ENCODE data around the gene CD58. TPM values are rescaled to one million over a fixed set of nuclear protein-coding genes. Genes with fewer than 3 reads are reported as not detected.

CD58 gene
- total RNA-seq, 1 donor from 2014 or later = 40.6 TPM

DNA sequence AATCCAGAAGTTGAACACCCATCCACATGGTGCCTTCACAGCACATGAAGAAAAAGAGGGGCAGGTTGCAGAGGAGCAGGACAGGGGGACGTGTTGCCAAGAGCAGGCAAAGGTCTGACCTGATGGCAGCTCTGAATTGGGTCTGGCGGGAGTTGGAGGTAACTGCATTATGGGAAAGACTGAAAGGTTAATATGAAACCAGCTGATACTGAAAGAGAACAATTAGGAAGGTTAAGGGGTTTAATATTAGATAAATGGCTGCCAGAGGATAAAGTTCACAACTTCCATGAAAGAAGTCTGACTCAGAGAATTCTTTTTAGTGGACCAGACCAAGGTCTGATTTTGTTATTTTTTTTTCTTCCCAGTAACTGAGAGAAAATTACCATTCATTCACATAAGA lies 76.1 kb downstream of the CD58 start:
- no peak overlapping the region for H3K4me3 Mint-ChIP-seq (ENCODE audit: low read depth)
- intact Hi-C loops (cut with micrococcal nuclease) = no loop called here
- H3K36me3 Mint-ChIP-seq (ENCODE audit: low read depth) = peaks cover 4% of the 10 kb centered on the region
- no peak overlapping the region for H3K27ac Mint-ChIP-seq
- peaks cover 21% of the 10 kb centered on the region for H3K4me1 Mint-ChIP-seq (ENCODE audit: low read depth)
- H3K27me3 Mint-ChIP-seq (ENCODE audit: low read depth) = no peaks in the 10 kb centered on the region
- H3K9me3 Mint-ChIP-seq = no peaks in the 10 kb centered on the region
- no peak for DNase-seq (ENCODE audit: low spot score)

- intact Hi-C loops (cut with micrococcal nuclease) = no loop called here
- Mint-ChIP-seq H3K9me3 (no peaks in the 10 kb centered on the region), H3K36me3 (ENCODE audit: low read depth) (peaks cover 4% of the 10 kb centered on the region), H3K27me3 (ENCODE audit: low read depth) (no peaks in the 10 kb centered on the region), H3K4me1 (ENCODE audit: low read depth) (peaks cover 24% of the 10 kb centered on the region), H3K4me3 (ENCODE audit: low read depth) (no peak overlapping the region), H3K27ac (no peak overlapping the region)
- no peak for DNase-seq (ENCODE audit: low spot score)
These were observed 76.5 kb downstream of the CD58 start for GRCh38 chr1:116494353-116494692.

- Mint-ChIP-seq H3K4me3 (ENCODE audit: low read depth) (no peak overlapping the region), H3K9me3 (no peaks in the 10 kb centered on the region), H3K27me3 (ENCODE audit: low read depth) (no peaks in the 10 kb centered on the region), H3K4me1 (ENCODE audit: low read depth) (peaks cover 29% of the 10 kb centered on the region), H3K36me3 (ENCODE audit: low read depth) (peaks cover 4% of the 10 kb centered on the region), H3K27ac (no peak overlapping the region)
- intact Hi-C loops (cut with micrococcal nuclease) = no loop called here
- no peak for DNase-seq (ENCODE audit: low spot score)
These were observed 77.1 kb downstream of the CD58 start for GRCh38 chr1:116493484-116494352.

- H3K4me1 Mint-ChIP-seq (ENCODE audit: low read depth) = peaks cover 29% of the 10 kb centered on the region
- peaks cover 4% of the 10 kb centered on the region for H3K36me3 Mint-ChIP-seq (ENCODE audit: low read depth)
- intact Hi-C loops (cut with micrococcal nuclease) = no loop called here
- no peak overlapping the region for H3K27ac Mint-ChIP-seq
- no peaks in the 10 kb centered on the region for H3K9me3 Mint-ChIP-seq
- H3K4me3 Mint-ChIP-seq (ENCODE audit: low read depth) = no peak overlapping the region
- DNase-seq (ENCODE audit: low spot score) = no peak
- no peaks in the 10 kb centered on the region for H3K27me3 Mint-ChIP-seq (ENCODE audit: low read depth)
These were observed 77.8 kb downstream of the CD58 start for GRCh38 chr1:116493036-116493435.

GRCh38 chr1:116492358-116492811 lies 78.4 kb downstream of the CD58 start:
- peaks cover 4% of the 10 kb centered on the region for H3K36me3 Mint-ChIP-seq (ENCODE audit: low read depth)
- H3K9me3 Mint-ChIP-seq = no peaks in the 10 kb centered on the region
- no peak overlapping the region for H3K27ac Mint-ChIP-seq
- intact Hi-C loops (cut with micrococcal nuclease) = no loop called here
- H3K4me1 Mint-ChIP-seq (ENCODE audit: low read depth) = peaks cover 28% of the 10 kb centered on the region
- H3K4me3 Mint-ChIP-seq (ENCODE audit: low read depth) = no peak overlapping the region
- DNase-seq (ENCODE audit: low spot score) = no peak
- no peaks in the 10 kb centered on the region for H3K27me3 Mint-ChIP-seq (ENCODE audit: low read depth)

GRCh38 chr1:116491700-116492357 lies 79.0 kb downstream of the CD58 start:
- no peaks in the 10 kb centered on the region for H3K9me3 Mint-ChIP-seq
- intact Hi-C loops (cut with micrococcal nuclease) = no loop called here
- DNase-seq (ENCODE audit: low spot score) = no peak

DNA sequence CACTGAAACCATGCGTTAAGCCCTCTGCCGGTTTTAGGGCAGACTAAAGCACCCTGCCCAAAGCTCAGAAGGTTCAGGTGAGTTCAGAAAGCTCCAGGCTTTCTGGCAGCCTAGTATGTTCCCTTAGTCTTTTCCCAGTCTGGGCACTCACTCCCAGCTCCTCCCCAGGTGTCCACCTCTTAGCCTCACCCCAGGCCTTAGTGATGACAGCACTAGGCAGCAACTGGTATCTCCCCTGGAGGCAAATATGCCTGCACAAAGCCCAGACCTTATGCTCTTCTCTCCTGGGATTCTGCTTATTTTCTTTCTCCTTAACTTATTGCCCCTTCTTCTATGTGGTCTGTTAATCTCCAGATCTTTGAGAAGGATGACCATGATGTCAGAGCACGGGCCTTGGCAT lies 80.2 kb downstream of the CD58 start:
- H3K9me3 Mint-ChIP-seq = no peaks in the 10 kb centered on the region
- peaks cover 20% of the 10 kb centered on the region for H3K4me1 Mint-ChIP-seq (ENCODE audit: low read depth)
- no peak for DNase-seq (ENCODE audit: low spot score)
- H3K36me3 Mint-ChIP-seq (ENCODE audit: low read depth) = no peaks in the 10 kb centered on the region
- H3K4me3 Mint-ChIP-seq (ENCODE audit: low read depth) = no peak overlapping the region
- intact Hi-C loops (cut with micrococcal nuclease) = no loop called here
- no peak overlapping the region for H3K27ac Mint-ChIP-seq
- no peaks in the 10 kb centered on the region for H3K27me3 Mint-ChIP-seq (ENCODE audit: low read depth)

More at GRCh38 chr1:116491700-116492357, 79.0 kb downstream of the CD58 start:
- Mint-ChIP-seq H3K27ac (no peak overlapping the region), H3K36me3 (ENCODE audit: low read depth) (peaks cover 3% of the 10 kb centered on the region), H3K4me1 (ENCODE audit: low read depth) (peaks cover 24% of the 10 kb centered on the region), H3K27me3 (ENCODE audit: low read depth) (no peaks in the 10 kb centered on the region), H3K4me3 (ENCODE audit: low read depth) (no peak overlapping the region)

GRCh38 chr1:116489231-116489697 lies 81.6 kb downstream of the CD58 start:
- Mint-ChIP-seq H3K9me3 (no peaks in the 10 kb centered on the region), H3K27me3 (ENCODE audit: low read depth) (no peaks in the 10 kb centered on the region), H3K36me3 (ENCODE audit: low read depth) (no peaks in the 10 kb centered on the region), H3K27ac (no peak overlapping the region), H3K4me3 (ENCODE audit: low read depth) (no peak overlapping the region), H3K4me1 (ENCODE audit: low read depth) (peaks cover 20% of the 10 kb centered on the region)
- no peak for DNase-seq (ENCODE audit: low spot score)
- intact Hi-C loops (cut with micrococcal nuclease) = no loop called here

GRCh38 chr1:116488071-116488470 lies 82.8 kb downstream of the CD58 start:
- DNase-seq (ENCODE audit: low spot score) = no peak
- H3K27me3 Mint-ChIP-seq (ENCODE audit: low read depth) = no peaks in the 10 kb centered on the region
- peaks cover 20% of the 10 kb centered on the region for H3K4me1 Mint-ChIP-seq (ENCODE audit: low read depth)
- intact Hi-C loops (cut with micrococcal nuclease) = no loop called here
- H3K4me3 Mint-ChIP-seq (ENCODE audit: low read depth) = no peak overlapping the region
- H3K36me3 Mint-ChIP-seq (ENCODE audit: low read depth) = no peaks in the 10 kb centered on the region
- no peaks in the 10 kb centered on the region for H3K9me3 Mint-ChIP-seq
- H3K27ac Mint-ChIP-seq = no peak overlapping the region

DNA sequence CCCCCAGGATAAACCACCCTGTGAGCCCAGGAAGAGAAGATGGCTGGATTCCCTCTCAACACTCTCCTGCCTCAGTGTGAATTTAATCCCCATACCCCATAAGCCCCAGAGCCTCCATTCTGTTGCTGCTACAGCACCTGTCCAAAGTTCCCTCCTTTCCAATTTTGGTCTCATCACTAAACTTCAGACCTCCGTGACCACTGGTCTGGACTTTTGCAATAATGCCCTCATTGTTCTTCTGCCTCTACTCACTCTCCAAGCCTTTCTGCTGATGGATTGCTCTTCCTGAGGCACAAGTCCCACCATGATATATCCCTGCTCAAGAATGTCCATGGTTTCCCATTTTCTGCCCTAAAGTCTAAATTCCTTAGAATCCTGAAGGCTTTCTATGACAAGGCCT lies 83.2 kb downstream of the CD58 start:
- intact Hi-C loops (cut with micrococcal nuclease) = no loop called here
- H3K36me3 Mint-ChIP-seq (ENCODE audit: low read depth) = no peaks in the 10 kb centered on the region
- H3K27me3 Mint-ChIP-seq (ENCODE audit: low read depth) = no peaks in the 10 kb centered on the region
- no peak overlapping the region for H3K27ac Mint-ChIP-seq
- H3K4me1 Mint-ChIP-seq (ENCODE audit: low read depth) = peaks cover 18% of the 10 kb centered on the region
- no peak for DNase-seq (ENCODE audit: low spot score)
- H3K4me3 Mint-ChIP-seq (ENCODE audit: low read depth) = no peak overlapping the region
- no peaks in the 10 kb centered on the region for H3K9me3 Mint-ChIP-seq

DNA sequence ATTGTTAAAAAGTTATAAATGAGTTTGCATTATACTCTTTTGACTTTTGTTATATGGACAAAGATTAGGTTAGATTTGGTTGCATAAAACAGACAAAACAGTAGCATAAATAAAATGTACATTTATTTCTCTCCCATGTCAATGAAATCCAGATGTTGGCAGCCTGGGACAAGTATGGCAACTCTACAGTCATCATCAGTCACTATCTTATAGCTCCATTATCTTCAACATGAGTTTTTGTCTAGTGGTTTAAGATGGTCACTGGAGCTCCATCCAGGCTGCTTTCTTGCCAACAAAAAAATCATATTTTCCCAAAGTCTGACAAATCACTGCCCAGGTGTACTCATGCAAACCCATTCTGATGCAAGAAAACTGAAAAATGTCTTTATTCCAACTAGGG lies 83.8 kb downstream of the CD58 start:
- no peaks in the 10 kb centered on the region for H3K9me3 Mint-ChIP-seq
- no peaks in the 10 kb centered on the region for H3K36me3 Mint-ChIP-seq (ENCODE audit: low read depth)

DNA sequence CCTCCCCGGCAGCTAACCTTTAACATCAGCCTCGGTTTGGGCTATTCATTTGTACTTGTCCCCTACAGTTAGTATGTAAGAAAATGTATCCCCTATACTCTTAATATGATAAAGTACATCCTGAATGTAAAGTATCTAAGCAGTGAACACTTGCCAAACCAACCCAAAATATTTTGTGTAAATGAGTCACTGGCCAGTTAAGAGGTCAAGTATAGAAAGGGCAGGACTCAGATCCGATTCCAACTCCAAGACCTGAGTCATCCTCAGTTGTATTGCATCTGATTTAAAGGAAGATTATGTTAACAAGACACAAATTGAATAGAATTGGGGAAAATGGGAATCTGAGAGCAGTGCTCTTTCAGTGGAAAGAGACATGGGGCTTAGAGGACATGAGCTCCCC lies 84.4 kb downstream of the CD58 start:
- H3K27ac Mint-ChIP-seq = no peak overlapping the region
- intact Hi-C loops (cut with micrococcal nuclease) = no loop called here
- H3K9me3 Mint-ChIP-seq = no peaks in the 10 kb centered on the region
- peaks cover 11% of the 10 kb centered on the region for H3K4me1 Mint-ChIP-seq (ENCODE audit: low read depth)
- no peaks in the 10 kb centered on the region for H3K36me3 Mint-ChIP-seq (ENCODE audit: low read depth)
- no peak overlapping the region for H3K4me3 Mint-ChIP-seq (ENCODE audit: low read depth)
- DNase-seq (ENCODE audit: low spot score) = no peak
- H3K27me3 Mint-ChIP-seq (ENCODE audit: low read depth) = no peaks in the 10 kb centered on the region

More for the DNA sequence above, 83.8 kb downstream of the CD58 start:
- Mint-ChIP-seq H3K4me1 (ENCODE audit: low read depth) (peaks cover 14% of the 10 kb centered on the region), H3K27ac (no peak overlapping the region), H3K4me3 (ENCODE audit: low read depth) (no peak overlapping the region), H3K27me3 (ENCODE audit: low read depth) (no peaks in the 10 kb centered on the region)
- no peak for DNase-seq (ENCODE audit: low spot score)
- intact Hi-C loops (cut with micrococcal nuclease) = no loop called here

GRCh38 chr1:116485976-116486375 lies 84.8 kb downstream of the CD58 start:
- Mint-ChIP-seq H3K36me3 (ENCODE audit: low read depth) (no peaks in the 10 kb centered on the region), H3K4me3 (ENCODE audit: low read depth) (no peak overlapping the region), H3K4me1 (ENCODE audit: low read depth) (peaks cover 11% of the 10 kb centered on the region), H3K27ac (no peak overlapping the region), H3K27me3 (ENCODE audit: low read depth) (no peaks in the 10 kb centered on the region), H3K9me3 (no peaks in the 10 kb centered on the region)
- intact Hi-C loops (cut with micrococcal nuclease) = loop anchor here (1.0 kb wide), 4 partner anchors 13 to 347 kb away; no protein-coding TSS in a partner anchor
- DNase-seq (ENCODE audit: low spot score) = no peak
